IPS DF 19.7 (cell line): ENCODE data around the gene ORM1.
"Not testable (repeated sequence)": the region's sequence is repeated elsewhere in the genome, so short reads cannot be mapped to it uniquely, and the experiment has no call there.

Experiments
- DNase-seq: peaks from one replicate; pipeline ENCODE4 v3.0.0-alpha.2; 2013; ENCODE audit warnings: low read depth, low spot score

The ORM1 gene

GRCh38 chr9:114323849-114324248 lies 951 bp downstream of the ORM1 start:
- DNase-seq = not testable (repeated sequence)

GRCh38 chr9:114324492-114324891 lies 1.6 kb downstream of the ORM1 start:
- no peak for DNase-seq

- DNase-seq = not testable (repeated sequence)
Measured at GRCh38 chr9:114324965-114325364, 2.1 kb downstream of the ORM1 start.

GRCh38 chr9:114325684-114326254 lies 2.9 kb downstream of the ORM1 start:
- DNase-seq = not testable (repeated sequence)

GRCh38 chr9:114327749-114328148 lies 4.9 kb downstream of the ORM1 start:
- no peak for DNase-seq

GRCh38 chr9:114328357-114328820 lies 5.5 kb downstream of the ORM1 start:
- not testable (repeated sequence) for DNase-seq

- not testable (repeated sequence) for DNase-seq
Measured at GRCh38 chr9:114328937-114329624, 6.2 kb downstream of the ORM1 start.

GRCh38 chr9:114329625-114330022 lies 6.7 kb downstream of the ORM1 start, which contains the start of gene ORM2:
ORM2 (plus strand) TSS chr9:114329869; CDS start chr9:114329905, 36 bp downstream.
- DNase-seq = not testable (repeated sequence)

- no peak for DNase-seq
Measured at GRCh38 chr9:114330636-114331035, 7.7 kb downstream of the ORM1 start.

GRCh38 chr9:114331229-114332195 lies 8.6 kb downstream of the ORM1 start:
- not testable (repeated sequence) for DNase-seq

GRCh38 chr9:114332474-114333040 lies 9.7 kb downstream of the ORM1 start:
- not testable (repeated sequence) for DNase-seq

- not testable (repeated sequence) for DNase-seq
Measured at GRCh38 chr9:114333718-114334117, 10.8 kb downstream of the ORM1 start.

GRCh38 chr9:114334490-114334889 lies 11.6 kb downstream of the ORM1 start:
- DNase-seq = no peak

GRCh38 chr9:114335745-114336144 lies 12.8 kb downstream of the ORM1 start:
- no peak for DNase-seq

- no peak for DNase-seq
Measured at GRCh38 chr9:114336157-114336556, 13.3 kb downstream of the ORM1 start.

GRCh38 chr9:114336699-114337395 lies 13.9 kb downstream of the ORM1 start:
- DNase-seq = no peak

GRCh38 chr9:114338187-114338586 lies 15.3 kb downstream of the ORM1 start:
- no peak for DNase-seq

- no peak for DNase-seq
Measured at GRCh38 chr9:114339130-114339908, 16.4 kb downstream of the ORM1 start.

- no peak for DNase-seq
Measured at GRCh38 chr9:114341152-114341830, 18.4 kb downstream of the ORM1 start.

GRCh38 chr9:114341991-114342390 lies 19.1 kb downstream of the ORM1 start:
- DNase-seq = no peak
